Subcutaneous abdominal adipose tissue (tissue), 5 donors: ENCODE data around the gene P2RX2.

Experiments
- H3K27ac ChIP-seq: one replicate; pipeline ENCODE4 v1.7.0; 2013; ENCODE audit warnings: low read depth, mild to moderate bottlenecking, inconsistent platforms, low read length, moderate library complexity
- H3K27me3 ChIP-seq, 5 donors: one replicate each; pipeline ENCODE4 v1.7.0; 2013; ENCODE audit warnings: low read length in 5 of 5, inconsistent platforms in 1 of 5; ENCODE audit not compliant: control insufficient read depth in 5 of 5, insufficient read depth in 4 of 5
- H3K36me3 ChIP-seq, 5 donors: one replicate each; pipeline ENCODE4 v1.7.0; 2013; ENCODE audit warnings: low read length in 5 of 5; ENCODE audit not compliant: control insufficient read depth in 5 of 5, insufficient read depth in 5 of 5
- H3K4me1 ChIP-seq, 5 donors: one replicate each; pipeline ENCODE4 v1.7.0; 2013; ENCODE audit warnings: low read length in 5 of 5, mild to moderate bottlenecking in 3 of 5, moderate library complexity in 1 of 5; ENCODE audit not compliant: control insufficient read depth in 5 of 5, insufficient read depth in 5 of 5
- H3K4me3 ChIP-seq, 5 donors: one replicate each; pipeline ENCODE4 v1.7.0; 2013; ENCODE audit warnings: low read length in 5 of 5, low read depth in 1 of 5
- H3K9ac ChIP-seq, 5 donors: one replicate each; pipeline ENCODE4 v1.7.0; 2013; ENCODE audit warnings: low read length in 5 of 5, mild to moderate bottlenecking in 4 of 5, moderate library complexity in 3 of 5
- H3K9me3 ChIP-seq, 5 donors: one replicate each; pipeline ENCODE4 v1.7.0; 2013; ENCODE audit warnings: low read length in 5 of 5; ENCODE audit not compliant: control insufficient read depth in 5 of 5
- donor health status: healthy.
- donor health status: healthy.
- donor health status: healthy.
- donor health status: healthy.
- donor health status: healthy.

Gene P2RX2

DNA sequence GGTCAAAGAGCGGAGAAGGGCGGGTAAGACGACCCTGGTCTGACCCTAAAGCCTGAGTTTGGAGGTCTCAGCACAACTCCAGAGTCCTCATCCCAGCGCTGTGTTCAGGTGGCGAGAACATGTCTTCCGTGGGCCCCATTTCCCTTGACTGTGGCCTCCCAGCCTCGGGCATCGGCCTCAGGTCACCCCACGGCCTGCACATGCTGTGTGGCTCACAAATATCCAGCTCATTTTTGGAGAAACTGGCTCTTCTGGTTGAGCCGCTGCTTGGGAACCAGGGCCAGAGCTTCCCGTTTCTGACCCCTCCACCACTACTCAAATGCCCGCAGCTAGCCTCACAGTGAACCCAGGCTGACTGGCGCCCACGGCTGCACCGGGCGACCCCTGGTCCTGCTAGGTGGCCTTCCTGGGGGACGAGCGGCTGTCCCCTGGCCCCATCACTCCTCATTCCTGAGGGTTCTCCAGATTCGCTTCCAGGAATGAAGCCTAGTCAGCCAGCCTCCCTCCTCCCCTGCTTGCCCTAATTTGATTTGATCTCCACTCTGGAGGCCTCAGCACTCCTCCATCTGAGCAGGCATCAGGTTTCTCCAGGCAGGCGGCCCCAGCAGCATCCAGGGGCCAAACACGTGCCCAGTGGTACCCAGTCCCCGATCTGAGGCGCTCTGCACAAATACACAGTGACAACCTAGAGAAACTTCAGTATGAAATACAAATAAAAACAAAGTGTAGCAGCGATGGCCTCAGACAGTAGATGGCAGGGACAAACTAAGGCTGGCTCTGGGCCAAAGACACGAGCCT is 4.7 kb downstream of the P2RX2 start:
- peak overlapping the region in 1 of 5 donors; percentile 22 for H3K4me3 ChIP-seq
- H3K9ac ChIP-seq = no peak overlapping the region
- peaks cover 4 to 12% (median 11%) of the 10 kb centered on the region in 5 donors for H3K4me1 ChIP-seq

DNA sequence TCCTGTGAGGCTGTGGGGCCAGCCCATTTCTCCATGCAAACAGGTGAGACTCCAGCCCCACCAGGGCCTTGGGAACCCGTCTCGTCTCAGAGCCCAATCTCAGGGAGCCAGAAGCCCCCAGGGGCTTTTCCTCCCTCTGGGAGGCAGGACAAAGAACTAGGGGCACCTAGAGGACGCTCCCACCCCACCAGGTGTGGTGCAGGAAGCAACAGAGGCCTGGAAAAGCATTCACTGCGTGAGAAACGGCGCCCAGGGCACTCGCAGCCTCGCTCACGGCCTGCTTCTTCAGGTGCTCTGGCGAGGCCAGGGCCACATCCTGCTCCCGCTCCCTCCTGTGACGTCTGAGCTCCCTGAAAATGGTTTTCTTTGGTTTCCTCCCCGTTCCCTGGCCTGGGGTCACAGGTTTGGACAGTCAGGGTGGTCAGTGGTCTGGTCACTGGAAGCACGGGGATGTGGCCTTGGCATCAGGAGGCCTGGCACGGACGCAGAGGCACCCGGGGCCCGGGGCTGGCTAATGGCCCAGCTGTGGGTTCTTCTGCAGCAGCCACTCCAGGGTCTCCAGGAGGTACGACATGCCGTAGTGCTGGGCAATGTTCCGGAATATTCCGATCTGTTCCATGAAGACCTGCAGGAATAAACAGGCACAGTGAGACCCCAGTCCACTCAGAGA is 5.7 kb downstream of the P2RX2 start:
- H3K9me3 ChIP-seq = no peaks in the 10 kb centered on the region
- peaks cover 3 to 12% (median 11%) of the 10 kb centered on the region in 5 donors for H3K4me1 ChIP-seq
- no peak overlapping the region for H3K4me3 ChIP-seq
- no peak overlapping the region for H3K27ac ChIP-seq
- no peak overlapping the region for H3K9ac ChIP-seq
- H3K27me3 ChIP-seq = peaks cover 7 to 26% (median 16%) of the 10 kb centered on the region in 5 donors
- H3K36me3 ChIP-seq = peaks cover 0 to 32% (median 28%) of the 10 kb centered on the region in 5 donors

More for the DNA sequence above, 4.7 kb downstream of the P2RX2 start:
- peaks cover 7 to 28% (median 17%) of the 10 kb centered on the region in 5 donors for H3K27me3 ChIP-seq
- H3K36me3 ChIP-seq = peaks cover 0 to 27% (median 24%) of the 10 kb centered on the region in 5 donors
- no peaks in the 10 kb centered on the region for H3K9me3 ChIP-seq
- no peak overlapping the region for H3K27ac ChIP-seq

DNA sequence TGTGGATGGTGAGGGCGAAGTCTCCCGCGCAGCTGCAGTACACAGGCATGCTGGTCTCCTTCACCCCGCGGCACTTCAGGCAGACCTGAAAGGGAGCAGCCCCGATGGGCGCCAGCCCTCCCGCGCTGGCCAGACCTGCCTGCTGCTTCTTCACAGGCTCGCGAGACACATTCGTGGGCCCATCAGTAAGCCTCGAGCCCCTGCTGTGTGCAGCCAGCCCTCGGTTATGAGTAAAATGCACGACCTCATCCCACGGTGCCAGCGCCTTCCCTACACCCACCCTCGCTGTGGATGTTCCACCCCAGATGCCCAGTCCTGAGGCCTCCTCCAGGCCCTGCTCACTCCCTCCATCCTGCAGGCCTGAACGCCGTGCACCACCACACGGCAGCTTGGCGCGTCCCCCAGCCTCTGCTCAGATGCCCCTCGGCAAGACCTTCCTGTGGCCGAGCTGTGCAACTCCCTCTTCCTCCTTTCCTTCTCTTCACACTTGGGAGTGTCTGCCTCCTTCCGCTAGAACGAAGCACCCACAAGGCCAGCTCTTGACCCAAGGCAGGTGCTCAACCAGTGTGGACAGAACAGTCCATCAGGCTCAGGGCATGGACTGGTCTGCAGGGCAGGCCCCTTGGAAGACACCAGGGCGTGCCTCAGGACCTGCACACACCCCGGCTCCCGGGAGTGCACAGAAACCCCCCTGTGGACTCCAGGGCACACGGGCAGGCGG is 6.5 kb downstream of the P2RX2 start:
- Histone ChIP-seq H3K4me3 (no peak overlapping the region), H3K9me3 (no peaks in the 10 kb centered on the region), H3K27me3 (peaks cover 7 to 18% (median 11%) of the 10 kb centered on the region in 5 donors), H3K9ac (no peak overlapping the region), H3K4me1 (peaks cover 3 to 12% (median 11%) of the 10 kb centered on the region in 5 donors), H3K36me3 (peaks cover 0 to 39% (median 36%) of the 10 kb centered on the region in 5 donors), H3K27ac (no peak overlapping the region)

DNA sequence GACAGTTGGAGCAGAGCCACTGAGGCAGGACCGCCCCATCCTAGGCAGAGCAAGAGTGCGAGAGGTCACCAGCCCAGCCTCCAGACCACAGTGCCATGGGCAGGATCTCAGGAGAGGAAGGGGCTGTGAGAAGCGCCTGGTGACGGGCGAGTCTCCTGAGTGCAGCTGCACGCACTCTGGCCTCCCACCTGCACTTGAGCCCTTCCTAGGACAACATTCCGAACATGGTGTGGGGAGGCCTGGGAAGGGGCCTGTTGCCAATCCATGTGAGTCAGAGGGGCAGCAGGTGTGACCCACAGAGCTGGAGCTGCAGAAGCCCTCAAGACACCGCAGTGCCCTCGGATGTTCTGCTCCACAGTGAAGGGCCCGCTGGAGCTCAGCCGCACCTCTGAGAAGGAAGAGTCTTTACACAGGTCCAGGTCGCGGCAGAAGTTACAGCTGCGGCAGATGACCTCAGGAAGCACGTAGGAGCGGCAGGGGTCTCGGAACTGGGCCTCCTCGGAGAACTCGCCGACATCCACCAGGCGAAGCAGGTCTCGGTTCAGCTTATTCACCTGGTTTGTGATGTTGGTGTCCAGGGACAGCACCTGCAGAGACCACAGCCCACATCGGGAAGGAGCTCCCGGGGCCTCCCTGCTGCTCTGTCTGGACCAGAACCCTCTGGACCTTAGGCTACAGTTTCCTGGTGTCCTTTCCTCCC is 7.3 kb downstream of the P2RX2 start:
- H3K9ac ChIP-seq = no peak overlapping the region
- H3K4me3 ChIP-seq = no peak overlapping the region
- H3K27ac ChIP-seq = no peak overlapping the region
- peaks cover 3 to 12% (median 11%) of the 10 kb centered on the region in 5 donors for H3K4me1 ChIP-seq
- no peaks in the 10 kb centered on the region for H3K9me3 ChIP-seq
- H3K27me3 ChIP-seq = peaks cover 2 to 10% (median 4%) of the 10 kb centered on the region in 5 donors
- H3K36me3 ChIP-seq = peaks cover 0 to 48% (median 41%) of the 10 kb centered on the region in 5 donors

DNA sequence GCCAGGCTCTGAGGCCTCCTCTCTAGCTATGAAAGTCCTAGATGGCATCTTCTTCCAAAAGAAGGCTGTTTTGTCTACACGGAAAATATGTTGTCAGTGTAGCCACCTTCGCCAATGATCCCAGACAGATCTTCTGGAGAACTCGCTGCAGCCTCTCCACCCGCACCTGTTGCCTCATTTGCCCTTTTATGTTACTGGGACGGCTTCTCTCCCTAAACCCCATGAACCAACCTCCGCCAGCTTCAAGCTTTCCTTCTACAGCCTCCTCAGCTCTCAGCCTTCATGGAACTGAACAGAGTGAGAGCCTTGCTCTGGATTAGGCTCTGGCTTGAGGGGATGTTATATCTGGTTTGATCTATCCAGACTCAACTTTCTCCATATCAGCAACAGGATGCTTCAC is 10.8 kb downstream of the P2RX2 start:
- no peak overlapping the region for H3K9ac ChIP-seq
- no peak overlapping the region for H3K4me3 ChIP-seq
- no peaks in the 10 kb centered on the region for H3K9me3 ChIP-seq
- no peaks in the 10 kb centered on the region for H3K4me1 ChIP-seq
- peaks cover 0 to 74% (median 66%) of the 10 kb centered on the region in 5 donors for H3K36me3 ChIP-seq
- no peak overlapping the region for H3K27ac ChIP-seq
- H3K27me3 ChIP-seq = no peaks in the 10 kb centered on the region

DNA sequence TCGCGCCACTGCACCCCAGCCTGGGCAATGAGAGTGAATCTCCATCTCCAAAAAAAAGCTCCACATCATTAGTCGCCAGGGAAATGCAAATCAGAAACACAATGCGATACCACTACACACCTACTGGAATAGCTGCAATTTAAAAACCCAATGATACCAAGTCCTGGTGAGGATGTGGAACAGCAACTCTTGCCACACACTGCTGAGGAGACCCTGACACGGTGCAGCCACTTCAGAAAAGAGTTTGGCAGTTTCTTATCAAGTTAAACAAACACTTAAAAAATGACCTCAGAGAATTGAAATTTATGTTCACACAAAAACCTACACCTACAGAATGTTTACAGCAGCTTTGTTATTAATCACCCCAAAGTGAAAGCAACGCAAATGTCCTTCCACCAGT is 12.1 kb downstream of the P2RX2 start:
- no peak overlapping the region for H3K4me3 ChIP-seq
- H3K27me3 ChIP-seq = no peaks in the 10 kb centered on the region
- H3K4me1 ChIP-seq = no peaks in the 10 kb centered on the region
- H3K9me3 ChIP-seq = no peaks in the 10 kb centered on the region
- no peak overlapping the region for H3K27ac ChIP-seq
- peaks cover 0 to 74% (median 64%) of the 10 kb centered on the region in 5 donors for H3K36me3 ChIP-seq
- H3K9ac ChIP-seq = no peak overlapping the region

DNA sequence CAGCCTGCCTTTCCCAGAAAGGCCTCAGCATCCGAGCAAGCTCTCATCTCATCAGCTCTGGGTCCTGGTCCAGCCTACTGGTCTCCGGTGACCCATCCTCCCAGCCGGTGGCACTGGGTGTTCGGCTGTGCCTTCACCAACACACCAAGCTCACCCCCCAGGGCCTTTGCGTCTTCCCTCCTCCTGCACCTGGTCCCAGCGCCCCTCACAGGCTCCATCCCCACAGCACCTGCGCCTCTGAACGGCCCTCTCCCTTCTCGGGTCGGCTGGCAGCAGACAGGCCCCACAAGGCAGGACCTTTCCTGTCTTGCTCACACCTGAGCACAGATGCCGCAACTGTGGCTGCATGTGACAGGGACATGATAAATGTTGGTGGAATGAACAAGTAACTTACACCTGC is 13.1 kb downstream of the P2RX2 start:
- Histone ChIP-seq H3K4me3 (no peak overlapping the region), H3K36me3 (peaks cover 0 to 76% (median 64%) of the 10 kb centered on the region in 5 donors)

DNA sequence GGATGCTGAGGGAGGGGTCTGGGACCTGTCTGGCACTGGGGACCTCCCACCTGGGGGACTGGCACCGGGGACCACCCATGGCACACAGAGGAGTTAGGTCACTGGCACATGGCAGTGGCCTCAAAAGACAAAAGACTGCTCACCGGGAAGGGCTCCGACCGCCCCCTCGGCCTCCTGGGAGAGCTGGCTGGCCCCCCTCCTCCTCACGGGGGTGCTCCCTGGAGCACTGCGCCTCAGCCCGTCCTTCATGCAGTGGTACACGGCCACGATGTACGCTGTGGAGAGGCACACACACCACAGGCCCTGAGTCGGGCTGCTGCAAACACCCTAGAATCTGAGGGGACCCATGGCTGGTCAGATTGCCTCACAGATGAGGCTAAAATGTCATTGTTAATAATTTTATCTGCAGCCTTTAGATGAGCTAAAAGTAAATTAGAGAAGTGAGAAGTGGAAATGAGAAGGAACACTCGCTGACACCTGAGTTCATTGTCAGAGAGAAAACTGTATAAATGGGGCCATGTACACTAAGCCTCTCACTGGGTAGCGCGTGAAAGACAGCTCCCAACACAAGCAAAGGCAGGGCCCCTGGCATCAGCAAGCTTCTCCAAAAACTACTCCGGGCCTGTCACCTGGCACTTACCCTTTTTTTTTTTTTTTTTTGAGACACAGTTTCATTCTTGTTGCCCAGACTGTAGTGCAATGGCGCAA is 14.1 kb downstream of the P2RX2 start:
- no peak overlapping the region for H3K4me3 ChIP-seq
- peaks cover 0 to 86% (median 73%) of the 10 kb centered on the region in 5 donors for H3K36me3 ChIP-seq
- no peaks in the 10 kb centered on the region for H3K9me3 ChIP-seq
- no peak overlapping the region for H3K27ac ChIP-seq
- H3K27me3 ChIP-seq = no peaks in the 10 kb centered on the region
- H3K9ac ChIP-seq = no peak overlapping the region
- H3K4me1 ChIP-seq = no peaks in the 10 kb centered on the region

More for the DNA sequence above, 13.1 kb downstream of the P2RX2 start:
- Histone ChIP-seq H3K4me1 (no peaks in the 10 kb centered on the region), H3K27ac (no peak overlapping the region), H3K9ac (no peak overlapping the region), H3K9me3 (no peaks in the 10 kb centered on the region), H3K27me3 (no peaks in the 10 kb centered on the region)

DNA sequence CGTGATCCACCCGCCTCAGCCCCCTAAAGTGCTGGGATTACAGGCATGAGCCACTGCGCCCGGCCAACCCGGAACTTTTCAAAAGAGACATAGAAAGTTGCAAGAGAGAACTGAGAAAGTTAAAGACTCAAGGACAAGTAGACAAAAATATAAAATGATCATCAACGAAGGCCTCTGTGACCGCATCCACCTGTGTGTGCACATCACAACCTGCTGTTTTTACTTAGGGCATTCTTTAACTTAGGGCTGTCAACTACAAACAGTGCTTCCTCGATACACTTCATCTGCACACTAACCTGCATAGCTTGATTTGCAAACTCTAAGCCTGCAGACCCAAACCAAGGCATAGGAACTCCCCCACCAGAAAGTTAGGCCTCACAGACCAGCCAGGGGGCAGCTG is 14.8 kb downstream of the P2RX2 start:
- H3K4me3 ChIP-seq = no peak overlapping the region

More for the DNA sequence above, 14.8 kb downstream of the P2RX2 start:
- Histone ChIP-seq H3K9me3 (no peaks in the 10 kb centered on the region), H3K27ac (no peak overlapping the region), H3K9ac (no peak overlapping the region), H3K27me3 (no peaks in the 10 kb centered on the region), H3K36me3 (peaks cover 0 to 90% (median 77%) of the 10 kb centered on the region in 5 donors), H3K4me1 (peaks cover 0 to 3% (median 0%) of the 10 kb centered on the region in 5 donors)
